ENCODE measurements around the gene GGT7.
"Not testable (repeated sequence)": the region's sequence is repeated elsewhere in the genome, so short reads cannot be mapped to it uniquely, and the experiment has no call there.

- TF ChIP-seq, protein P1, sequence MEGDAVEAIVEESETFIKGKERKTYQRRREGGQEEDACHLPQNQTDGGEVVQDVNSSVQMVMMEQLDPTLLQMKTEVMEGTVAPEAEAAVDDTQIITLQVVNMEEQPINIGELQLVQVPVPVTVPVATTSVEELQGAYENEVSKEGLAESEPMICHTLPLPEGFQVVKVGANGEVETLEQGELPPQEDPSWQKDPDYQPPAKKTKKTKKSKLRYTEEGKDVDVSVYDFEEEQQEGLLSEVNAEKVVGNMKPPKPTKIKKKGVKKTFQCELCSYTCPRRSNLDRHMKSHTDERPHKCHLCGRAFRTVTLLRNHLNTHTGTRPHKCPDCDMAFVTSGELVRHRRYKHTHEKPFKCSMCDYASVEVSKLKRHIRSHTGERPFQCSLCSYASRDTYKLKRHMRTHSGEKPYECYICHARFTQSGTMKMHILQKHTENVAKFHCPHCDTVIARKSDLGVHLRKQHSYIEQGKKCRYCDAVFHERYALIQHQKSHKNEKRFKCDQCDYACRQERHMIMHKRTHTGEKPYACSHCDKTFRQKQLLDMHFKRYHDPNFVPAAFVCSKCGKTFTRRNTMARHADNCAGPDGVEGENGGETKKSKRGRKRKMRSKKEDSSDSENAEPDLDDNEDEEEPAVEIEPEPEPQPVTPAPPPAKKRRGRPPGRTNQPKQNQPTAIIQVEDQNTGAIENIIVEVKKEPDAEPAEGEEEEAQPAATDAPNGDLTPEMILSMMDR (conservative IDR thresholded peaks at IDR 0.05; ENCODE audit: low read depth, low read length), result not testable (repeated sequence)
- not testable (repeated sequence) for TF ChIP-seq EZH2 (IDR thresholded peaks at IDR 0.05; ENCODE audit: low read length, unreplicated experiment); EZH2phosphoT487 (IDR thresholded peaks at IDR 0.05; ENCODE audit: borderline replicate concordance, low read length)
Observed at GRCh38 chr20:34898129-34898528, 25.5 kb upstream of the GGT7 start.

Measured in PC-3 (cell line).